Measurements from ENCODE around the gene TBCD. TPM values are rescaled to one million over a fixed set of nuclear protein-coding genes. Genes with fewer than 3 reads are reported as not detected.
A peak's percentile ranks its signal among the peaks of the same experiment; 100 is the strongest.

The TBCD gene
- total and polyA plus RNA-seq, 2 experiments from 2014 or later = 19.3 to 33.8 TPM

- Histone ChIP-seq H3K9me3 (ENCODE audit: low read depth) (no peaks in the 10 kb centered on the region), H3K27me3 (replicated peaks; ENCODE audit: insufficient read depth) (no peaks in the 10 kb centered on the region), H2AFZ (no peak overlapping the region), H3K36me3 (ENCODE audit: low read depth) (peaks cover 10% of the 10 kb centered on the region), H3K9ac (no peak overlapping the region), H3K4me1 (ENCODE audit: insufficient read depth) (no peaks in the 10 kb centered on the region), H3K27ac (no peak overlapping the region), H3K4me2 (ENCODE audit: unreplicated experiment) (no peak overlapping the region), H4K20me1 (ENCODE audit: insufficient read depth) (no peaks in the 10 kb centered on the region), H3K9me2 (ENCODE audit: insufficient read depth) (no peaks in the 10 kb centered on the region), H3K79me2 (ENCODE audit: insufficient read depth) (no peaks in the 10 kb centered on the region), H3F3A (ENCODE audit: insufficient read depth) (no peaks in the 10 kb centered on the region), H3K4me3 (no peak overlapping the region)
- TF ChIP-seq EZH2 (IDR thresholded peaks at IDR 0.05; ENCODE audit: insufficient read depth, poor library complexity, severe bottlenecking) (no peak), EZH2phosphoT487 (IDR thresholded peaks at IDR 0.05; ENCODE audit: insufficient read depth, low read depth) (no peak)
- 66 to 81% methylated on average over 6 to 7 of the region's 7 CpGs for WGBS, 2 experiments (ENCODE audit: low coverage in 1 of 2, low lambda C conversion rate in 2 of 2, missing lambda C conversion rate in 2 of 2)
- in situ Hi-C loops (cut with MboI) = no loop called here
- no peak for DNase-seq
Measured at GRCh38 chr17:82816358-82816757, 64.5 kb downstream of the TBCD start.

- Histone ChIP-seq H3K4me2 (ENCODE audit: unreplicated experiment) (no peak overlapping the region), H3K9ac (no peak overlapping the region), H3K36me3 (ENCODE audit: low read depth) (peaks cover 10% of the 10 kb centered on the region), H4K20me1 (ENCODE audit: insufficient read depth) (no peaks in the 10 kb centered on the region), H3K9me2 (ENCODE audit: insufficient read depth) (no peaks in the 10 kb centered on the region), H3F3A (ENCODE audit: insufficient read depth) (no peaks in the 10 kb centered on the region), H3K9me3 (ENCODE audit: low read depth) (no peaks in the 10 kb centered on the region), H2AFZ (no peak overlapping the region), H3K79me2 (ENCODE audit: insufficient read depth) (no peaks in the 10 kb centered on the region), H3K27me3 (replicated peaks; ENCODE audit: insufficient read depth) (no peaks in the 10 kb centered on the region), H3K4me1 (ENCODE audit: insufficient read depth) (no peaks in the 10 kb centered on the region), H3K4me3 (no peak overlapping the region), H3K27ac (no peak overlapping the region)
- in situ Hi-C loops (cut with MboI) = no loop called here
- WGBS, 2 experiments (ENCODE audit: low coverage in 1 of 2, low lambda C conversion rate in 2 of 2, missing lambda C conversion rate in 2 of 2) = 97 to 100% methylated on average over 5 of the region's 5 CpGs
- peak; percentile 9 for DNase-seq
- TF ChIP-seq EZH2 (IDR thresholded peaks at IDR 0.05; ENCODE audit: insufficient read depth, poor library complexity, severe bottlenecking) (no peak), EZH2phosphoT487 (IDR thresholded peaks at IDR 0.05; ENCODE audit: insufficient read depth, low read depth) (no peak)
Measured at GRCh38 chr17:82817947-82818346, 66.1 kb downstream of the TBCD start.

DNA sequence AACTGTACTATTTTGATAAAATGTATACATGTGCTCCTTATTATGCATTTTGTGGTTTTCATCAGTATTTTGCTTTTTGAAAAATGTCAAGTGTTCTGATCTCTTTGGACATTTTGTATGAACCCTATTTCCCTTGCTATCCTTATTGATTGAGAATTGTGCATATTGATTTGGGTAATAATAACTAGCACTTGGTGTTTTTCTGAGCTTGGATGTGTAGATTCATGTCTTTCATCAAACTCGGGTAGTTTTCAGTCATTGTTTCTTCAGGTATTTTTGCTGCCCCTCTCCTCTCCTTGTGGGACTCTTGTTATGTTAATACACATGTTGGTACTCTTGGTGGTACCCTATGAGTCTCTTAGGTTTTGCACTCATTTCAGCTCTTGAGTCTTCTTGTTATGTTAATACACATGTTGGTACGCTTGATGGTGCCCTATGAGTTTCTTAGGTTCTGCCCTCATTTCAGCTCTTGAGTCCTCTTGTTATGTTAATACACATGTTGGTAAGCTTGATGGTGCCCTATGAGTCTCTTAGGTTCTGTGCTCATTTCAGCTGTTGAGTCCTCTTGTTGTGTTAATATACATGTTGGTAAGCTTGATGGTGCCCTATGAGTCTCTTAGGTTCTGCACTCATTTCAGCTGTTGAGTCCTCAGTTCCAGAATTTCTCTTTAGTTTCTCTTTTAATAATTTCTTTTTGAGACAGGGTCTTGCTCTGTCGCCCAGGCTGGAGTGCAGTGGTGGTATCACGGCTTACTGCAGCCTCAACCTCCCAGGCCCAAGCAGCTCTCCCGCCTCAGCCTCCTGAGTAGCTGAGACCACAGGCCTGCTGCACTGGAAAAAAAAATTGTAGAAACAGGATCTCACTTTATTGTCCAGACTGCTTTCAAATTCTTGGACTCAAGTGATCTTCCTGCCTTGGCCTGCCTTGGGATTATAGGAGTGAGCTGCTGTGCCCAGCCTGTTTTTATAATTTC, 68.7 kb downstream of the TBCD start:
- no peaks in the 10 kb centered on the region for H3K9me3 ChIP-seq (ENCODE audit: low read depth)
- peak; percentile 15 for DNase-seq
- H3F3A ChIP-seq (ENCODE audit: insufficient read depth) = no peaks in the 10 kb centered on the region
- no peaks in the 10 kb centered on the region for H3K4me1 ChIP-seq (ENCODE audit: insufficient read depth)
- H2AFZ ChIP-seq = no peak overlapping the region
- no peak overlapping the region for H3K4me3 ChIP-seq
- 97 to 98% methylated on average over 5 of the region's 5 CpGs for whole genome bisulfite sequencing, 2 experiments (ENCODE audit: low coverage in 1 of 2, low lambda C conversion rate in 2 of 2, missing lambda C conversion rate in 2 of 2)
- TF ChIP-seq EZH2phosphoT487 (IDR thresholded peaks at IDR 0.05; ENCODE audit: insufficient read depth, low read depth) = no peak
- no peak for TF ChIP-seq EZH2 (IDR thresholded peaks at IDR 0.05; ENCODE audit: insufficient read depth, poor library complexity, severe bottlenecking)
- in situ Hi-C loops (cut with MboI) = no loop called here
- H3K27ac ChIP-seq = no peak overlapping the region
- no peak overlapping the region for H3K9ac ChIP-seq
- no peaks in the 10 kb centered on the region for H4K20me1 ChIP-seq (ENCODE audit: insufficient read depth)
- H3K27me3 ChIP-seq (replicated peaks; ENCODE audit: insufficient read depth) = no peaks in the 10 kb centered on the region
- H3K79me2 ChIP-seq (ENCODE audit: insufficient read depth) = no peaks in the 10 kb centered on the region
- H3K36me3 ChIP-seq (ENCODE audit: low read depth) = peaks cover 10% of the 10 kb centered on the region
- no peak overlapping the region for H3K4me2 ChIP-seq (ENCODE audit: unreplicated experiment)
- no peaks in the 10 kb centered on the region for H3K9me2 ChIP-seq (ENCODE audit: insufficient read depth)

- no peak overlapping the region for H3K9ac ChIP-seq
- H3K27ac ChIP-seq = no peak overlapping the region
- in situ Hi-C loops (cut with MboI) = no loop called here
Measured at GRCh38 chr17:82821554-82821953, 69.7 kb downstream of the TBCD start.

More at GRCh38 chr17:82821554-82821953, 69.7 kb downstream of the TBCD start:
- H3K4me1 ChIP-seq (ENCODE audit: insufficient read depth) = no peaks in the 10 kb centered on the region
- no peaks in the 10 kb centered on the region for H3K9me2 ChIP-seq (ENCODE audit: insufficient read depth)
- DNase-seq = no peak
- H3K79me2 ChIP-seq (ENCODE audit: insufficient read depth) = no peaks in the 10 kb centered on the region
- peaks cover 10% of the 10 kb centered on the region for H3K36me3 ChIP-seq (ENCODE audit: low read depth)
- no peak for TF ChIP-seq EZH2phosphoT487 (IDR thresholded peaks at IDR 0.05; ENCODE audit: insufficient read depth, low read depth)
- no peak for TF ChIP-seq EZH2 (IDR thresholded peaks at IDR 0.05; ENCODE audit: insufficient read depth, poor library complexity, severe bottlenecking)
- H4K20me1 ChIP-seq (ENCODE audit: insufficient read depth) = no peaks in the 10 kb centered on the region
- no peaks in the 10 kb centered on the region for H3K27me3 ChIP-seq (replicated peaks; ENCODE audit: insufficient read depth)
- no peaks in the 10 kb centered on the region for H3K9me3 ChIP-seq (ENCODE audit: low read depth)
- H3F3A ChIP-seq (ENCODE audit: insufficient read depth) = no peaks in the 10 kb centered on the region
- no peak overlapping the region for H2AFZ ChIP-seq
- WGBS, 2 experiments (ENCODE audit: low coverage in 1 of 2, low lambda C conversion rate in 2 of 2, missing lambda C conversion rate in 2 of 2) = 96 to 98% methylated on average over 2 of the region's 2 CpGs
- no peak overlapping the region for H3K4me2 ChIP-seq (ENCODE audit: unreplicated experiment)
- H3K4me3 ChIP-seq = no peak overlapping the region
